Tibial nerve (tissue), 4 donors: ENCODE results near the gene PIGS.

ENCODE experiments used
- CTCF ChIP-seq, 5 experiments: fragments of 200-600 bp in 3 of 5; fragments of 450-650 bp in 2 of 5; sonication (generic) in 3 of 5; IDR thresholded peaks; one replicate each; pipeline ENCODE4 v1.5.1; 2016 to 2019; ENCODE audit warnings: antibody characterized with exemption in 5 of 5, mild to moderate bottlenecking in 3 of 5, moderate library complexity in 2 of 5
- EP300 ChIP-seq, 2 donors: sonication (generic); formaldehyde crosslinking; IDR thresholded peaks; one replicate each; pipeline ENCODE4 v1.6.1; 2017; ENCODE audit warnings: antibody characterized with exemption in 2 of 2, mild to moderate bottlenecking in 1 of 2

DNA sequence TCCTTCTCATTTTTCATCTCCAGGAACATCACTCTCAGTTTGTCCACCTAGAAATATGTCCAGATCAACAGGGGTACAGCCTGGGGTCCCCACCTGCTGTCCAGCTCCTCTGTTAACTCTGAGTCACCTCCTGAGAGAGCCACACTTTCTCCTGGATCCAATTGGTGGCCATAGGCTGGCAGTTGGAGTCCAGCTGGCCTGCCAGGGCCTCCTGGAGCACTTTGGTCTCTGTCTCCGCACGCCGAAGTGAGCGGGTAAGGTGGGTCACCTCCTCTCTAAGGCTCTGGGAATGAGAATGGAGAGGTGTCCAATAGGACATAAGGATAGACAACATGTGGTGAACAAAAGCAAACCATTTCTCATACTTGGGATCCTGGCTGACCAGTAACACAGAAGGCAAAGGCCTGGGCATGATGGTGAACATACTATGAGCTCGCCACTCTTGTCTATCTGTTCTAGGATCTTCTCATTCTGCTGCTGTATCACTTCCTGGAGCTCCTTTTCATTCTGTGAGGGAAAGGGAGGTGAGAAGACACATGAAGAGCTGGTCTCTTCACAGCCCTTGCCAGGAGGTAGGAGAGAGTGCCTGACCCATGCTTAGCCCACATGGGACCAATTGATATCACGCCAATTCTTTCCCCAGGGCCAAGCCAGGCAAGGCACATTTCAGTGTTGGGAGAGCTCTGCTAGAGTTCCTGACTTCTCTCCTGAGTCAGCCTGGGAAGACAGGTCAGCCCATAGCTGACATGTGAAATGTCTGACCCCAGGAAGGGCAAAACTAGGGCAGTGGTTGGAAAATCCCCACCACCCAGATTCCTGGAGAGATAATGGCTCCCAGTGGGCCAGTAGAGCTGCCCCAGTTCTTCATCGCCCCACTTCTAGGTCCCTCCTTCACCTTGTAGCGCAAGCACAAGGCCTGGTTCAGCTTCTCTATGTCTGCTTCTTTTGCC, 7.2 kb upstream of the PIGS start:
- TF ChIP-seq EP300 (IDR thresholded peaks at IDR 0.05) (no peak), CTCF (IDR thresholded peaks at IDR 0.05) (no peak)
